Measurements from ENCODE around the gene PIK3R1.
A peak's percentile ranks its signal among the peaks of the same experiment; 100 is the strongest.

PIK3R1 gene

GRCh38 chr5:68283766-68284165, 68.2 kb downstream of the PIK3R1 start:
- no peak for TF ChIP-seq CTCF (IDR thresholded peaks at IDR 0.05; ENCODE audit: low read depth, low read length, missing control alignments)
- H3K36me3 ChIP-seq (replicated peaks), result peaks cover 10% of the 10 kb centered on the region
- in situ Hi-C loops (cut with HindIII; ENCODE audit: low pct_ligation_motif_present, low sequenced_read_pairs), result loop anchor here (25.0 kb wide), 1 partner anchor 179 kb away; no protein-coding TSS in a partner anchor
- no peak for DNase-seq
- no peaks in the 10 kb centered on the region for H3K27me3 ChIP-seq (replicated peaks)
- H3K4me3 ChIP-seq (ENCODE audit: low read depth, low read length), result no peak overlapping the region
- no peak overlapping the region for H3K27ac ChIP-seq

- no peak for TF ChIP-seq CTCF (IDR thresholded peaks at IDR 0.05; ENCODE audit: low read depth, low read length, missing control alignments)
- DNase-seq, result no peak
- H3K27ac ChIP-seq, result no peak overlapping the region
- H3K27me3 ChIP-seq (replicated peaks), result no peaks in the 10 kb centered on the region
- peaks cover 2% of the 10 kb centered on the region for H3K36me3 ChIP-seq (replicated peaks)
- in situ Hi-C loops (cut with HindIII; ENCODE audit: low pct_ligation_motif_present, low sequenced_read_pairs), result loop anchor here (25.0 kb wide), 1 partner anchor 177 kb away; no protein-coding TSS in a partner anchor
- no peak overlapping the region for H3K4me3 ChIP-seq (ENCODE audit: low read depth, low read length)
These were observed 69.7 kb downstream of the PIK3R1 start for GRCh38 chr5:68285075-68285840.

GRCh38 chr5:68285851-68286611, 70.5 kb downstream of the PIK3R1 start:
- Histone ChIP-seq H3K36me3 (replicated peaks) (no peaks in the 10 kb centered on the region), H3K27me3 (replicated peaks) (no peaks in the 10 kb centered on the region), H3K4me3 (ENCODE audit: low read depth, low read length) (no peak overlapping the region), H3K27ac (no peak overlapping the region)
- in situ Hi-C loops (cut with HindIII; ENCODE audit: low pct_ligation_motif_present, low sequenced_read_pairs), result loop anchor here (25.0 kb wide), 1 partner anchor 176 kb away; no protein-coding TSS in a partner anchor
- no peak for DNase-seq
- peak; percentile 49 for TF ChIP-seq CTCF (IDR thresholded peaks at IDR 0.05; ENCODE audit: low read depth, low read length, missing control alignments)

- Histone ChIP-seq H3K27ac (no peak overlapping the region), H3K27me3 (replicated peaks) (no peaks in the 10 kb centered on the region), H3K4me3 (ENCODE audit: low read depth, low read length) (no peak overlapping the region), H3K36me3 (replicated peaks) (no peaks in the 10 kb centered on the region)
- TF ChIP-seq CTCF (IDR thresholded peaks at IDR 0.05; ENCODE audit: low read depth, low read length, missing control alignments), result no peak
- in situ Hi-C loops (cut with HindIII; ENCODE audit: low pct_ligation_motif_present, low sequenced_read_pairs), result loop anchor here (25.0 kb wide), 1 partner anchor 176 kb away; no protein-coding TSS in a partner anchor
- no peak for DNase-seq
These were observed 71.0 kb downstream of the PIK3R1 start for GRCh38 chr5:68286612-68286912.

- no peak for TF ChIP-seq CTCF (IDR thresholded peaks at IDR 0.05; ENCODE audit: low read depth, low read length, missing control alignments)
- in situ Hi-C loops (cut with HindIII; ENCODE audit: low pct_ligation_motif_present, low sequenced_read_pairs), result loop anchor here (25.0 kb wide), 1 partner anchor 175 kb away; no protein-coding TSS in a partner anchor
- no peaks in the 10 kb centered on the region for H3K36me3 ChIP-seq (replicated peaks)
- H3K4me3 ChIP-seq (ENCODE audit: low read depth, low read length), result peak overlapping the region; percentile 55
- no peak for DNase-seq
- H3K27ac ChIP-seq, result peak overlapping the region; percentile 52
- no peaks in the 10 kb centered on the region for H3K27me3 ChIP-seq (replicated peaks)
These were observed 72.0 kb downstream of the PIK3R1 start for GRCh38 chr5:68287631-68287975.

Data from brain microvascular endothelial cell (primary cell).